Heart right ventricle (tissue), 16 donors: ENCODE measurements around the gene GNAT1. TPM values are rescaled to one million over a fixed set of nuclear protein-coding genes. Genes with fewer than 3 reads are reported as not detected.

Experiments used
- ATAC-seq, 8 donors: fragments of 200-7000 bp; cut with Tn5 transposase; one replicate each; pipeline ENCODE4 v1.9.1; 2020; ENCODE audit warnings: mild to moderate bottlenecking in 8 of 8, moderate library complexity in 8 of 8, moderate number of reproducible peaks in 1 of 8
- DNase-seq, 2 donors: peaks; one replicate each; pipeline ENCODE4 v3.0.0-alpha.2; 2020
- H3K27ac ChIP-seq, 10 donors: fragments of 200-600 bp; sonication (generic) in 2 of 10; one replicate each; pipeline versions ENCODE4 v1.5.0 to v1.8.0; 2020 to 2022; ENCODE audit warnings: mild to moderate bottlenecking in 3 of 10
- H3K27me3 ChIP-seq, 7 donors: fragments of 200-600 bp; one replicate each; pipeline ENCODE4 v1.8.0; 2021 to 2022; ENCODE audit warnings: mild to moderate bottlenecking in 2 of 7
- H3K36me3 ChIP-seq, 9 donors: fragments of 200-600 bp; sonication (generic) in 1 of 9; one replicate each; pipeline versions ENCODE4 v1.5.0 to v1.8.0; 2020 to 2022; ENCODE audit warnings: mild to moderate bottlenecking in 2 of 9
- H3K4me1 ChIP-seq, 9 donors: fragments of 200-600 bp; sonication (generic) in 1 of 9; one replicate each; pipeline versions ENCODE4 v1.5.0 to v1.8.0; 2020 to 2022; ENCODE audit warnings: mild to moderate bottlenecking in 4 of 9
- H3K4me3 ChIP-seq, 10 donors: fragments of 200-600 bp; sonication (generic) in 2 of 10; one replicate each; pipeline versions ENCODE4 v1.5.0 to v1.8.0; 2020 to 2022; ENCODE audit warnings: mild to moderate bottlenecking in 7 of 10, moderate library complexity in 2 of 10
- H3K9me3 ChIP-seq, 11 donors: fragments of 200-600 bp in 10 of 11; sonication (generic) in 2 of 11; one replicate each; pipeline versions ENCODE4 v1.5.0 to v1.8.0; 2013 to 2022; ENCODE audit warnings: mild to moderate bottlenecking in 2 of 11, control low read depth in 1 of 11, moderate library complexity in 1 of 11
- CTCF ChIP-seq, 9 donors: fragments of 200-600 bp; sonication (generic) in 2 of 9; IDR thresholded peaks; one replicate each; pipeline versions ENCODE4 v1.5.0 to v1.8.0; 2021 to 2022; ENCODE audit warnings: antibody characterized with exemption in 9 of 9, mild to moderate bottlenecking in 5 of 9, moderate library complexity in 1 of 9
- WGBS, 2 donors: extraction: QIAGEN DNeasy Blood & Tissue Kit; methylation state at CpG; one replicate each; pipeline ENCODE4 v1.1.7; 2013; ENCODE audit warnings: inconsistent platforms in 1 of 2; 5-methylcytosine and 5-hydroxymethylcytosine counted together
- intact Hi-C, 10 donors: fragments of 100-400 bp; cut with DNase I; formaldehyde crosslinking; loops; one replicate each; pipeline versions ENCODE4 v1.11.1 to v1.14.2; 2022
- long read RNA-seq, 3 donors: library from polyadenylated mRNA; unstranded; transcript quantifications; one replicate each; pipeline ENCODE4 v2.0.0, GENCODE V29; 2020 to 2021
- polyA plus RNA-seq, 2 donors: library from polyadenylated mRNA; stranded (reverse); fragments of 200-250 nt; gene quantifications; one replicate each; pipeline ENCODE4 v1.2.3, GENCODE V29; 2013
- total RNA-seq, 10 donors: library from RNA; stranded (reverse); fragmentation: NEBNext Ultra II Directional in 3 of 10; extraction: Animal tissue kit (Norgen Biotek cat#: 25700) in 3 of 10; gene quantifications; one replicate each; pipeline versions ENCODE4 v1.2.1 to v1.2.4, GENCODE V29; 2021 to 2023
- donor health status: Arrhythmogenic right ventricular cardiomyopathy.
- donor health status: ischemic (EF 13 %, LVEDD 7.1; RV severe dilation, severe dysfunction).
- donor health status: healthy with polysubstance abuse.
- donor health status: DM: no; HTN: yes; CAD: no.
- donor health status: DM: no; HTN: no; CAD: no.
- donor health status: ischemic (EF 25% LVEDD 6.9; RV normal size, moderate dysfunction).
- donor health status: ischemic (EF 25% LVEDD 5.7; RV mildly dilated, moderate dysfunction).
- donor health status: healthy.
- donor health status: DM: yes; HTN: yes; CAD: no.
- donor health status: Ischemic cardiomyopathy.
- donor health status: ischemic (EF 35%, LVEDD 5.7; RV mildly dilated, moderate dysfunction).
- donor health status: nonischemic (EF 11% LVEDD 7.7; RV severe dilation, severe dysfunction).
- donor health status: DM: yes; HTN: yes; CAD: no.
- donor health status: PGD.
- donor health status: ischemic (EF 29% LVEDD 5.4; RV normal size, mild dysfunction).
- donor health status: nonischemic (EF 23%, LVEDD 6.1; RV moderate dilation, normal function).

The GNAT1 gene
- total RNA-seq (not detected), polyA plus RNA-seq (not detected)
- long read RNA-seq, donor 1: 0 reads
- long read RNA-seq, donor 2: 0 reads
- long read RNA-seq, donor 3: 0 reads

- H3K27me3 ChIP-seq: peaks cover 17 to 40% (median 31%) of the 10 kb centered on the region in 7 donors
- DNase-seq: no peak
- TF ChIP-seq CTCF (IDR thresholded peaks at IDR 0.05): no peak
- peaks cover 0 to 28% (median 21%) of the 10 kb centered on the region in 9 donors for H3K4me1 ChIP-seq
- H3K4me3 ChIP-seq: no peak within 1 kb of the TSS
- no peak within 1 kb of the TSS for H3K27ac ChIP-seq
- peaks cover 0 to 12% (median 0%) of the 10 kb centered on the region in 9 donors for H3K36me3 ChIP-seq
- no peak for ATAC-seq
- WGBS, 2 donors: 74 to 79% methylated on average over 8 of the region's 8 CpGs
- intact Hi-C loops: loop anchor here in 2 of 10 donors (5.0 kb wide), 2 partner anchors 36 to 81 kb away; no protein-coding TSS in a partner anchor
- H3K9me3 ChIP-seq: no peaks in the 10 kb centered on the region
Observed at GRCh38 chr3:50190936-50191660, at the start of gene GNAT1. TSS of gene GNAT1 (plus strand) at chr3:50191610. CDS start at chr3:50191726, 116 bp downstream.

GRCh38 chr3:50146316-50146901, 45.0 kb upstream of the GNAT1 start:
- no peaks in the 10 kb centered on the region for H3K4me1 ChIP-seq
- no peaks in the 10 kb centered on the region for H3K36me3 ChIP-seq
- no peak for DNase-seq
- H3K9me3 ChIP-seq: no peaks in the 10 kb centered on the region
- TF ChIP-seq CTCF (IDR thresholded peaks at IDR 0.05): no peak
- WGBS, 2 donors: 94 to 98% methylated on average over 3 of the region's 3 CpGs
- ATAC-seq: peak in 1 of 8 donors; percentile 14
- no peak overlapping the region for H3K4me3 ChIP-seq
- no peaks in the 10 kb centered on the region for H3K27me3 ChIP-seq
- intact Hi-C loops: no loop called here
- H3K27ac ChIP-seq: no peak overlapping the region

- no peak for ATAC-seq
- no peak overlapping the region for H3K27ac ChIP-seq
- no peak for DNase-seq
- H3K36me3 ChIP-seq: no peaks in the 10 kb centered on the region
- H3K9me3 ChIP-seq: no peaks in the 10 kb centered on the region
- H3K27me3 ChIP-seq: no peaks in the 10 kb centered on the region
- no peaks in the 10 kb centered on the region for H3K4me1 ChIP-seq
- TF ChIP-seq CTCF (IDR thresholded peaks at IDR 0.05): no peak
- 94 to 97% methylated on average over 7 of the region's 7 CpGs for WGBS, 2 donors
- H3K4me3 ChIP-seq: no peak overlapping the region
- intact Hi-C loops: no loop called here
Observed at GRCh38 chr3:50147016-50147415, 44.4 kb upstream of the GNAT1 start.

GRCh38 chr3:50147447-50147846, 44.0 kb upstream of the GNAT1 start:
- intact Hi-C loops: no loop called here
- Histone ChIP-seq H3K9me3 (no peaks in the 10 kb centered on the region), H3K4me3 (no peak overlapping the region), H3K36me3 (no peaks in the 10 kb centered on the region), H3K4me1 (no peaks in the 10 kb centered on the region), H3K27me3 (no peaks in the 10 kb centered on the region), H3K27ac (no peak overlapping the region)
- ATAC-seq (no peak), DNase-seq (no peak)
- WGBS, 2 donors: 82 to 90% methylated on average over 2 of the region's 2 CpGs
- TF ChIP-seq CTCF (IDR thresholded peaks at IDR 0.05): no peak
